WTC11 (cell line): ENCODE measurements around the gene CCDC183. TPM values are rescaled to one million over a fixed set of nuclear protein-coding genes. Genes with fewer than 3 reads are reported as not detected.
A peak's percentile ranks its signal among the peaks of the same experiment; 100 is the strongest.

Source experiments
- ATAC-seq: fragments of 200-7000 bp; cut with Tn5 transposase; 2 replicates; pipeline ENCODE4 v1.10.0; 2021; ENCODE audit warnings: mild to moderate bottlenecking, moderate library complexity
- CTCF ChIA-PET: fragments of 300-600 bp; sonication (Branson Sonifier 250); formaldehyde crosslinking; loops from one replicate; lab custom pipeline; 2021; ENCODE audit warnings: antibody characterized with exemption; lab: Charles Lee
- POLR2A ChIA-PET: fragments of 350-600 bp; sonication (Branson Sonifier 250); formaldehyde crosslinking; loops from one replicate; lab custom pipeline; 2021; ENCODE audit warnings: antibody characterized with exemption; lab: Charles Lee
- DNase-seq: peaks from one replicate; pipeline ENCODE4 v3.0.0; 2021; ENCODE audit warnings: low spot score
- H3K27ac Mint-ChIP-seq: 2 replicates; pipeline ENCODE4 v1.8.0; 2021; ENCODE audit warnings: mixed read lengths
- H3K27me3 Mint-ChIP-seq: 2 replicates; pipeline ENCODE4 v1.8.0; 2021; ENCODE audit warnings: low read depth, mild to moderate bottlenecking, moderate library complexity, mixed read lengths
- H3K36me3 Mint-ChIP-seq: 2 replicates; pipeline ENCODE4 v1.8.0; 2021; ENCODE audit warnings: mixed read lengths
- H3K4me1 Mint-ChIP-seq: 2 replicates; pipeline ENCODE4 v1.8.0; 2022; ENCODE audit warnings: mixed read lengths
- H3K4me3 Mint-ChIP-seq: 2 replicates; pipeline ENCODE4 v1.8.0; 2021; ENCODE audit warnings: mild to moderate bottlenecking, moderate library complexity, mixed read lengths
- H3K9me3 Mint-ChIP-seq: 2 replicates; pipeline ENCODE4 v1.8.0; 2021; ENCODE audit warnings: mixed read lengths
- ATF3 ChIP-seq: sonication (generic); formaldehyde crosslinking; conservative IDR thresholded peaks from 2 replicates; pipeline ENCODE4 v1.8.1; 2022; ENCODE audit warnings: mild to moderate bottlenecking, missing genetic modification reagents
- E2F4 ChIP-seq: sonication (generic); formaldehyde crosslinking; IDR thresholded peaks from 2 replicates; pipeline ENCODE4 v1.8.1; 2022; ENCODE audit warnings: low read depth, mild to moderate bottlenecking, moderate library complexity, missing genetic modification reagents, borderline replicate concordance
- ELF4 ChIP-seq: sonication (generic); formaldehyde crosslinking; IDR thresholded peaks from 2 replicates; pipeline ENCODE4 v1.8.1; 2022; ENCODE audit warnings: low read depth, mild to moderate bottlenecking, moderate library complexity, missing genetic modification reagents
- EMX1 ChIP-seq: fragments of 250-450 bp; sonication (Bioruptor Pico); IDR thresholded peaks from 2 replicates; pipeline ENCODE4 v1.8.0; 2021; ENCODE audit warnings: mild to moderate bottlenecking
- ETV6 ChIP-seq: sonication (generic); formaldehyde crosslinking; IDR thresholded peaks from 2 replicates; pipeline ENCODE4 v1.8.1; 2022; ENCODE audit warnings: mild to moderate bottlenecking, missing genetic modification reagents
- FOXP1 ChIP-seq: sonication (generic); formaldehyde crosslinking; IDR thresholded peaks from 2 replicates; pipeline ENCODE4 v1.8.0; 2022; ENCODE audit warnings: missing genetic modification reagents, mild to moderate bottlenecking, moderate library complexity, borderline replicate concordance
- MAX ChIP-seq: sonication (generic); formaldehyde crosslinking; IDR thresholded peaks from 2 replicates; pipeline ENCODE4 v1.8.0; 2022; ENCODE audit warnings: mild to moderate bottlenecking, missing genetic modification reagents
- NFE2L1 ChIP-seq: sonication (generic); formaldehyde crosslinking; IDR thresholded peaks from 2 replicates; pipeline ENCODE4 v1.8.1; 2023; ENCODE audit warnings: missing genetic modification reagents
- RORB ChIP-seq: fragments of 250-450 bp; sonication (Bioruptor Pico); IDR thresholded peaks from 2 replicates; pipeline ENCODE4 v1.9.0; 2021; ENCODE audit warnings: mild to moderate bottlenecking
- SMAD4 ChIP-seq: sonication (generic); formaldehyde crosslinking; IDR thresholded peaks from 2 replicates; pipeline ENCODE4 v1.8.0; 2022; ENCODE audit warnings: mild to moderate bottlenecking, missing genetic modification reagents
- TCF7 ChIP-seq: sonication (generic); formaldehyde crosslinking; IDR thresholded peaks from 2 replicates; pipeline ENCODE4 v1.8.0; 2022; ENCODE audit warnings: mild to moderate bottlenecking, low read depth, missing genetic modification reagents, moderate library complexity
- USF1 ChIP-seq: sonication (generic); formaldehyde crosslinking; IDR thresholded peaks from 2 replicates; pipeline ENCODE4 v1.8.0; 2022; ENCODE audit warnings: mild to moderate bottlenecking, missing genetic modification reagents
- USF2 ChIP-seq: sonication (generic); formaldehyde crosslinking; IDR thresholded peaks from 2 replicates; pipeline ENCODE4 v1.8.1; 2023; ENCODE audit warnings: mild to moderate bottlenecking, missing genetic modification reagents, moderate library complexity
- ZBTB21 ChIP-seq: sonication (generic); formaldehyde crosslinking; IDR thresholded peaks from 2 replicates; pipeline ENCODE4 v1.8.1; 2023; ENCODE audit warnings: mild to moderate bottlenecking, missing genetic modification reagents, borderline replicate concordance
- ZBTB43 ChIP-seq: sonication (generic); formaldehyde crosslinking; IDR thresholded peaks from 2 replicates; pipeline ENCODE4 v1.8.1; 2023; ENCODE audit warnings: mild to moderate bottlenecking, missing genetic modification reagents
- ZNF232 ChIP-seq: sonication (generic); formaldehyde crosslinking; IDR thresholded peaks from 2 replicates; pipeline ENCODE4 v1.8.0; 2022; ENCODE audit warnings: mild to moderate bottlenecking, missing genetic modification reagents
- ZNF263 ChIP-seq: sonication (generic); formaldehyde crosslinking; IDR thresholded peaks from 2 replicates; pipeline ENCODE4 v1.8.1; 2022; ENCODE audit warnings: low read depth, mild to moderate bottlenecking, moderate library complexity, missing genetic modification reagents
- ZNF281 ChIP-seq: sonication (generic); formaldehyde crosslinking; IDR thresholded peaks from 2 replicates; pipeline ENCODE4 v1.8.0; 2023; ENCODE audit warnings: mild to moderate bottlenecking, missing genetic modification reagents
- ZNF416 ChIP-seq: fragments of 250-450 bp; sonication (Bioruptor Pico); IDR thresholded peaks from 2 replicates; pipeline ENCODE4 v1.9.0; 2021; ENCODE audit warnings: mild to moderate bottlenecking, inconsistent platforms
- total RNA-seq: library from RNA; stranded (reverse); gene quantifications from 3 replicates; pipeline ENCODE4 v1.2.3, GENCODE V29; 2021

CCDC183 gene
- total RNA-seq, 1 experiment from 2014 or later = 2.1 TPM

- TF ChIP-seq RORB (no peak), ZNF416 (CRISPR knock-in tag) (no peak), TCF7 (CRISPR knock-in tag) (no peak), FOXP1 (CRISPR knock-in tag) (0 out of 2 replicates have a peak, but pooled peaks have one; percentile 3), ZNF281 (CRISPR knock-in tag) (no peak), SMAD4 (CRISPR knock-in tag) (no peak)
- no peaks in the 10 kb centered on the region for H3K9me3 Mint-ChIP-seq
- H3K27me3 Mint-ChIP-seq = peaks cover 3% of the 10 kb centered on the region
- H3K36me3 Mint-ChIP-seq = peaks cover 2% of the 10 kb centered on the region; the same call in 1 of the 2 replicates
- ChIA-PET POLR2A (interaction anchor here (1.1 to 3.0 kb wide), 7 partner anchors 10 to 189 kb away, joined by 3 to 14 read pairs (median 5); partner anchors contain the start of genes EDF1, RABL6 and TRAF2), CTCF (interaction anchor here (0.6 to 3.0 kb wide), 20 partner anchors 11 to 576 kb away, joined by 3 to 18 read pairs (median 6); partner anchors contain the start of genes EXD3, NOXA1, NPDC1 and RABL6)
- H3K4me3 Mint-ChIP-seq = peak overlapping the region; percentile 94
- ATAC-seq (no peak), DNase-seq (no peak)
- H3K4me1 Mint-ChIP-seq = peaks cover 15% of the 10 kb centered on the region
- no peak overlapping the region for H3K27ac Mint-ChIP-seq
Measured at GRCh38 chr9:136846376-136847087, 50.4 kb downstream of the CCDC183 start.

GRCh38 chr9:136847088-136847825 is 51.1 kb downstream of the CCDC183 start:
- Mint-ChIP-seq H3K36me3 (peaks cover 2% of the 10 kb centered on the region; the same call in 1 of the 2 replicates), H3K9me3 (no peaks in the 10 kb centered on the region), H3K27ac (peak overlapping the region; percentile 93), H3K27me3 (peaks cover 3% of the 10 kb centered on the region), H3K4me3 (peak overlapping the region; percentile 94), H3K4me1 (peaks cover 10% of the 10 kb centered on the region)
- POLR2A ChIA-PET = interaction anchor here (1.1 to 3.0 kb wide), 9 partner anchors 9 to 188 kb away, joined by 3 to 14 read pairs (median 4); partner anchors contain the start of genes EDF1, RABL6 and TRAF2
- CTCF ChIA-PET = interaction anchor here (0.6 to 3.0 kb wide), 22 partner anchors 12 to 576 kb away, joined by 3 to 18 read pairs (median 6); partner anchors contain the start of genes EXD3, NOXA1, NPDC1 and RABL6
- ATAC-seq (peak; percentile 32), DNase-seq (peak; percentile 90)
- TF ChIP-seq NFE2L1 (peak; percentile 17; the same call in 1 of the 2 replicates), ATF3 (CRISPR knock-in tag) (no peak), USF1 (no peak; the same call in 1 of the 2 replicates), ELF4 (CRISPR knock-in tag) (no peak), ZBTB21 (CRISPR knock-in tag) (0 out of 2 replicates have a peak, but pooled peaks have one; percentile 38), MAX (CRISPR knock-in tag) (peak; percentile 32; the same call in 1 of the 2 replicates), TCF7 (CRISPR knock-in tag) (no peak), USF2 (peak; percentile 39), ZNF416 (CRISPR knock-in tag) (peak; percentile 77), ZNF263 (CRISPR knock-in tag) (peak; percentile 96), ZNF281 (CRISPR knock-in tag) (0 out of 2 replicates have a peak, but pooled peaks have one; percentile 65), EMX1 (CRISPR knock-in tag) (peak; percentile 67; the same call in 1 of the 2 replicates), ETV6 (CRISPR knock-in tag) (0 out of 2 replicates have a peak, but pooled peaks have one; percentile 12), E2F4 (CRISPR knock-in tag) (0 out of 2 replicates have a peak, but pooled peaks have one; percentile 38), ZBTB43 (CRISPR knock-in tag) (no peak), ZNF232 (peak; percentile 55; the same call in 1 of the 2 replicates)
